Endothelial cell of umbilical vein (primary cell): ENCODE results near the gene ADAMTS17. TPM values are rescaled to one million over a fixed set of nuclear protein-coding genes. Genes with fewer than 3 reads are reported as not detected.

Experiments used
- BruUV-seq: library from RNA; stranded (reverse); fragments of 400-500 nt; replicated peaks from 2 replicates; lab custom pipeline; 2021; lab: Mats Ljungman, UMichigan
- CTCF ChIA-PET: fragments of 300-600, 350-600 bp; sonication (Branson Sonifier 250); formaldehyde crosslinking; loops from one replicate; lab custom pipeline; 2021; ENCODE audit warnings: antibody characterized with exemption, inconsistent platforms; lab: Charles Lee
- POLR2A ChIA-PET: fragments of 300-600, 350-600 bp; sonication (Branson Sonifier 250); formaldehyde crosslinking; loops from one replicate; lab custom pipeline; 2021; ENCODE audit warnings: antibody characterized with exemption, inconsistent platforms; lab: Charles Lee
- DNase-seq: peaks from one replicate; pipeline ENCODE4 v3.0.0-alpha.2; 2011; ENCODE audit warnings: low read depth, low spot score
- FAIRE-seq: peaks from 2 replicates; lab custom pipeline; 2011; peaks lifted over from hg19 to GRCh38; lab: Jason Lieb, UNC
- H2AFZ ChIP-seq: 2 replicates; pipeline ENCODE4 v1.6.0; 2012; ENCODE audit warnings: low read depth, low read length, control low read depth, inconsistent platforms
- H3K27ac ChIP-seq: 2 replicates; pipeline ENCODE4 v1.5.1; 2011; ENCODE audit warnings: low read depth, mild to moderate bottlenecking, control low read depth, low read length, moderate library complexity; ENCODE audit not compliant: insufficient read depth
- H3K27me3 ChIP-seq, 2 experiments: 2 replicates each; pipeline versions ENCODE4 v1.6.0 to v1.6.1; 2011; ENCODE audit warnings: low read length in 2 of 2, mixed read lengths in 1 of 2; ENCODE audit not compliant: control insufficient read depth in 2 of 2, insufficient read depth in 2 of 2
- H3K36me3 ChIP-seq, 2 experiments: 2 replicates in 1 of 2; 3 replicates in 1 of 2; pipeline ENCODE4 v1.5.1; 2011; ENCODE audit warnings: low read length in 2 of 2, mild to moderate bottlenecking in 1 of 2, moderate library complexity in 1 of 2; ENCODE audit not compliant: control insufficient read depth in 2 of 2, insufficient read depth in 2 of 2; ENCODE audit errors: extremely low read depth in 1 of 2
- H3K4me1 ChIP-seq: 3 replicates; pipeline ENCODE4 v1.5.1; 2011; ENCODE audit warnings: mild to moderate bottlenecking, low read length; ENCODE audit not compliant: control insufficient read depth, insufficient read depth; ENCODE audit errors: extremely low read depth
- H3K4me2 ChIP-seq: 2 replicates; pipeline ENCODE4 v1.6.1; 2011; ENCODE audit warnings: low read length, control low read depth, mixed read lengths; ENCODE audit not compliant: insufficient read depth
- H3K4me3 ChIP-seq, 3 experiments: fragments of 200-600 bp in 1 of 3; sonication (generic), shearing (Covaris generic) in 1 of 3; replicated peaks in 1 of 3; 2 replicates each; pipeline ENCODE4 v1.5.1; 2011 to 2016; ENCODE audit warnings: control low read depth in 3 of 3, low read length in 3 of 3, mild to moderate bottlenecking in 2 of 3, inconsistent platforms in 1 of 3, low read depth in 1 of 3, moderate library complexity in 1 of 3; ENCODE audit not compliant: insufficient read depth in 1 of 3
- H3K79me2 ChIP-seq: 2 replicates; pipeline ENCODE4 v1.6.0; 2012; ENCODE audit warnings: low read length, inconsistent platforms; ENCODE audit not compliant: control insufficient read depth, insufficient read depth
- H3K9ac ChIP-seq: replicated peaks from 2 replicates; pipeline ENCODE3; 2011; ENCODE audit warnings: low read length, control low read depth; ENCODE audit not compliant: insufficient read depth; ENCODE audit errors: extremely low read depth
- H3K9me1 ChIP-seq: replicated peaks from 3 replicates; pipeline ENCODE4 v1.6.0; 2011; ENCODE audit warnings: mild to moderate bottlenecking, low read length; ENCODE audit not compliant: control insufficient read depth, insufficient read depth; ENCODE audit errors: extremely low read depth
- H3K9me3 ChIP-seq: replicated peaks from 2 replicates; pipeline ENCODE4 v1.5.1; 2012; ENCODE audit warnings: low read length, inconsistent platforms; ENCODE audit not compliant: control insufficient read depth, insufficient read depth
- H4K20me1 ChIP-seq: replicated peaks from 2 replicates; pipeline ENCODE3; 2011; ENCODE audit warnings: mild to moderate bottlenecking, low read length; ENCODE audit not compliant: control insufficient read depth, insufficient read depth; ENCODE audit errors: extremely low read depth
- EZH2 ChIP-seq: IDR thresholded peaks from 2 replicates; pipeline ENCODE4 v1.6.1; 2012; ENCODE audit warnings: borderline replicate concordance, low read depth, mild to moderate bottlenecking, moderate library complexity, low read length, inconsistent platforms; ENCODE audit not compliant: severe bottlenecking
- FOS ChIP-seq: IDR thresholded peaks from 2 replicates; pipeline ENCODE4 v1.6.1; 2011; ENCODE audit warnings: mild to moderate bottlenecking, low read length, moderate library complexity, borderline replicate concordance; ENCODE audit not compliant: insufficient read depth
- GATA2 ChIP-seq: IDR thresholded peaks from 2 replicates; pipeline ENCODE4 v1.7.0; 2011; ENCODE audit warnings: low read depth, mild to moderate bottlenecking, moderate library complexity, mixed read lengths, low read length; ENCODE audit not compliant: insufficient read length, insufficient read depth
- JUN ChIP-seq: IDR thresholded peaks from 2 replicates; pipeline ENCODE4 v1.6.1; 2011; ENCODE audit warnings: borderline replicate concordance, low read depth; ENCODE audit not compliant: insufficient read length, insufficient read depth
- POLR2A ChIP-seq: IDR thresholded peaks from 2 replicates; pipeline ENCODE4 v1.6.1; 2012; ENCODE audit warnings: low read depth, mild to moderate bottlenecking, control low read depth, low read length
- POLR2AphosphoS5 ChIP-seq: IDR thresholded peaks from 2 replicates; pipeline ENCODE4 v1.6.1; 2012; ENCODE audit warnings: low read depth, mild to moderate bottlenecking, control low read depth, low read length, moderate library complexity; ENCODE audit not compliant: insufficient read depth
- dilution Hi-C: fragments of 300-500 bp; cut with MboI; formaldehyde crosslinking; loops from one replicate; pipeline ENCODE4 v1.15.0; 2019; ENCODE audit warnings: low sequenced_read_pairs; ENCODE audit not compliant: extremely low pct_ligation_motif_present
- intact Hi-C: fragments of 100-400 bp; cut with micrococcal nuclease; formaldehyde crosslinking; loops from one replicate; pipeline ENCODE4 v1.10.0; 2022
- polyA plus RNA-seq, 4 experiments: library from polyadenylated mRNA; depleted of rRNA in 3 of 4; stranded (reverse) in 3 of 4; unstranded in 1 of 4; fragments of >200 nt; gene quantifications; 2 replicates each; pipeline versions ENCODE4 v1.2.1 to v1.2.3, GENCODE V29; 2011 to 2012; ENCODE audit warnings: missing spikeins in 1 of 4
- total RNA-seq: library from RNA; stranded (reverse); gene quantifications from 2 replicates; pipeline ENCODE4 v1.2.3, GENCODE V29; 2021
- TF ChIP-seq, protein P1 (sequence below): IDR thresholded peaks from 2 replicates; pipeline ENCODE4 v1.6.1; 2011; ENCODE audit not compliant: insufficient read depth, insufficient read length
- TF ChIP-seq, protein P2 (sequence below), 2 donors: IDR thresholded peaks; 1 replicate in 1 of 2; 2 replicates in 1 of 2; pipeline ENCODE4 v1.5.1; 2011; ENCODE audit warnings: low read length in 2 of 2, mild to moderate bottlenecking in 2 of 2, moderate library complexity in 2 of 2, control low read depth in 1 of 2, inconsistent platforms in 1 of 2, low read depth in 1 of 2; ENCODE audit not compliant: insufficient read depth in 1 of 2; ENCODE audit errors: extremely low read depth in 1 of 2

Gene ADAMTS17
- total and polyA plus RNA-seq, 2 donors (not counting 3 experiments of a cell fraction or from before 2014, with no cell fraction given), result 0.12 TPM; not detected in 1

DNA sequence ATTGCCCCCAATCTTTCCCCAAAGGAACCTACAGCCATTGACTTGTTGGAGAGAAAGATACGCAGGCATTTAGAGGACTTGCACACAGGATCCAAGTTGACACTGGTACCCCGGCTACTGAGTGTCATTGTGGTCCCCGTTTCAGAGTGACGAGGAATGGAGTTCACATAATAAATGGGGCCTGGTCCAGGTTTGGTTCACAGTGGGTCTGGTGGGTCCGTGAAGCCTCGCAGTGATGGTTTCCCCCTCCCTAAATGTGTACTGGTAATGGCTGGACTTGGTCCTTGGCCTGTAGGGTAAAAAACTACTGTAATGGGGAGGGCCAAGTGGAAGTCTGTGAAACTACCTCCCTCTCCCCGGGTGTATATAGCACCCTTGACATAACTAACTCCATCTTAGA, 376.4 kb downstream of the ADAMTS17 start:
- Histone ChIP-seq H3K36me3 (no peaks in the 10 kb centered on the region), H3K27me3 (no peaks in the 10 kb centered on the region), H3K4me3 (no peak overlapping the region), H2AFZ (no peak overlapping the region), H3K4me2 (no peak overlapping the region), H3K4me1 (no peaks in the 10 kb centered on the region), H3K9ac (no peak overlapping the region), H3K79me2 (no peaks in the 10 kb centered on the region), H4K20me1 (no peaks in the 10 kb centered on the region), H3K27ac (no peak overlapping the region), H3K9me3 (no peaks in the 10 kb centered on the region), H3K9me1 (no peaks in the 10 kb centered on the region)
- intact Hi-C loops (no loop called here), dilution Hi-C loops (no loop called here)
- POLR2A ChIA-PET, result no interaction called here
- BruUV-seq, result no TSS peak
- FAIRE-seq, result no peak
- no peak for TF ChIP-seq GATA2
- DNase-seq, result no peak
- CTCF ChIA-PET, result no interaction called here

DNA sequence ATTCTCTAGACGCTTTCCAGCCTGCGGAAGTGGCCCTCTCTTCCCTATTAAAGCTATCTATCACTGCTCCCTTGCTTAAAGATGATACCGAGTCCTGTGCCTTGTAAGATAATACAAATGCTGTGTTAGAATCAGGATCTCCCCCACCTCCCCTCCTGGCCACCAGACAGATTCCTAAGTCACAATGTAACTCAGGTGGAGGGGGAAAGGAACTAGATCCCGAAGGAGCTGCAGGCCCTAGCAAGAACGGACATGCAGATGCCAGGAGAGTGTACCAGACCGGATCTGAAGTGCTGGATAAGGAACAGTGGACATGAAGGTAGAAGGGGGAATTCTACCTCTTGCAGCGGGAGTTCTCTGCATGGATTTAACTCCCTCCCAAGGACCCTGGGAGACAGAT, 377.8 kb downstream of the ADAMTS17 start:
- POLR2A ChIA-PET, result no interaction called here

More for the DNA sequence above, 377.8 kb downstream of the ADAMTS17 start:
- Histone ChIP-seq H3K4me3 (no peak overlapping the region), H3K4me2 (no peak overlapping the region), H3K9me1 (no peaks in the 10 kb centered on the region), H3K79me2 (no peaks in the 10 kb centered on the region), H3K4me1 (no peaks in the 10 kb centered on the region), H2AFZ (no peak overlapping the region), H3K9me3 (no peaks in the 10 kb centered on the region), H3K27me3 (no peaks in the 10 kb centered on the region), H3K27ac (no peak overlapping the region), H3K36me3 (no peaks in the 10 kb centered on the region), H3K9ac (no peak overlapping the region), H4K20me1 (no peaks in the 10 kb centered on the region)
- no peak for TF ChIP-seq GATA2
- no peak for TF ChIP-seq EZH2
- TF ChIP-seq, protein P1, sequence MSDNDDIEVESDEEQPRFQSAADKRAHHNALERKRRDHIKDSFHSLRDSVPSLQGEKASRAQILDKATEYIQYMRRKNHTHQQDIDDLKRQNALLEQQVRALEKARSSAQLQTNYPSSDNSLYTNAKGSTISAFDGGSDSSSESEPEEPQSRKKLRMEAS, result no peak
- TF ChIP-seq POLR2AphosphoS5, result no peak
- TF ChIP-seq POLR2A, result no peak
- TF ChIP-seq FOS, result no peak
- TF ChIP-seq, protein P2, sequence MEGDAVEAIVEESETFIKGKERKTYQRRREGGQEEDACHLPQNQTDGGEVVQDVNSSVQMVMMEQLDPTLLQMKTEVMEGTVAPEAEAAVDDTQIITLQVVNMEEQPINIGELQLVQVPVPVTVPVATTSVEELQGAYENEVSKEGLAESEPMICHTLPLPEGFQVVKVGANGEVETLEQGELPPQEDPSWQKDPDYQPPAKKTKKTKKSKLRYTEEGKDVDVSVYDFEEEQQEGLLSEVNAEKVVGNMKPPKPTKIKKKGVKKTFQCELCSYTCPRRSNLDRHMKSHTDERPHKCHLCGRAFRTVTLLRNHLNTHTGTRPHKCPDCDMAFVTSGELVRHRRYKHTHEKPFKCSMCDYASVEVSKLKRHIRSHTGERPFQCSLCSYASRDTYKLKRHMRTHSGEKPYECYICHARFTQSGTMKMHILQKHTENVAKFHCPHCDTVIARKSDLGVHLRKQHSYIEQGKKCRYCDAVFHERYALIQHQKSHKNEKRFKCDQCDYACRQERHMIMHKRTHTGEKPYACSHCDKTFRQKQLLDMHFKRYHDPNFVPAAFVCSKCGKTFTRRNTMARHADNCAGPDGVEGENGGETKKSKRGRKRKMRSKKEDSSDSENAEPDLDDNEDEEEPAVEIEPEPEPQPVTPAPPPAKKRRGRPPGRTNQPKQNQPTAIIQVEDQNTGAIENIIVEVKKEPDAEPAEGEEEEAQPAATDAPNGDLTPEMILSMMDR (IDR thresholded peaks at IDR 0.05; ENCODE audit: extremely low read depth in 1 of 2, insufficient read depth in 1 of 2, low read depth in 1 of 2, low read length in 2 of 2), result no peak
- TF ChIP-seq JUN, result no peak
- BruUV-seq, result no TSS peak
- FAIRE-seq (no peak), DNase-seq (no peak)
- CTCF ChIA-PET, result no interaction called here
- intact Hi-C loops (no loop called here), dilution Hi-C loops (no loop called here)
